Stomach (tissue), 4 donors: ENCODE data around the gene C1orf74.

Source experiments
- CTCF ChIP-seq, 7 experiments: fragments of 450-650 bp in 4 of 7; fragments of 200-600 bp in 3 of 7; sonication (generic) in 3 of 7; IDR thresholded peaks; one replicate each; pipeline ENCODE4 v1.5.1; 2016 to 2019; ENCODE audit warnings: antibody characterized with exemption in 7 of 7, control low read depth in 2 of 7, mild to moderate bottlenecking in 1 of 7
- EP300 ChIP-seq: sonication (generic); formaldehyde crosslinking; IDR thresholded peaks from one replicate; pipeline ENCODE4 v1.6.1; 2017; ENCODE audit warnings: antibody characterized with exemption
- POLR2AphosphoS5 ChIP-seq, 3 donors: sonication (generic); formaldehyde crosslinking; IDR thresholded peaks; one replicate each; pipeline ENCODE4 v1.6.1; 2016; ENCODE audit warnings: antibody characterized with exemption in 3 of 3

- TF ChIP-seq CTCF (IDR thresholded peaks at IDR 0.05) (no peak), EP300 (no peak), POLR2AphosphoS5 (IDR thresholded peaks at IDR 0.05) (no peak)
These were observed 6.2 kb upstream of the C1orf74 start for GRCh38 chr1:209790286-209791193.
